GM18498 (cell line): ENCODE data around the gene AP2A2.

Experiments
- ATAC-seq: cut with Tn5 transposase; IDR thresholded peaks from one replicate; pipeline ENCODE4 v1.9.1; 2021; ENCODE audit warnings: mild to moderate bottlenecking, moderate library complexity; ENCODE audit not compliant: unreplicated experiment

AP2A2 gene

GRCh38 chr11:992577-992976 is 66.9 kb downstream of the AP2A2 start:
- no peak for ATAC-seq

DNA sequence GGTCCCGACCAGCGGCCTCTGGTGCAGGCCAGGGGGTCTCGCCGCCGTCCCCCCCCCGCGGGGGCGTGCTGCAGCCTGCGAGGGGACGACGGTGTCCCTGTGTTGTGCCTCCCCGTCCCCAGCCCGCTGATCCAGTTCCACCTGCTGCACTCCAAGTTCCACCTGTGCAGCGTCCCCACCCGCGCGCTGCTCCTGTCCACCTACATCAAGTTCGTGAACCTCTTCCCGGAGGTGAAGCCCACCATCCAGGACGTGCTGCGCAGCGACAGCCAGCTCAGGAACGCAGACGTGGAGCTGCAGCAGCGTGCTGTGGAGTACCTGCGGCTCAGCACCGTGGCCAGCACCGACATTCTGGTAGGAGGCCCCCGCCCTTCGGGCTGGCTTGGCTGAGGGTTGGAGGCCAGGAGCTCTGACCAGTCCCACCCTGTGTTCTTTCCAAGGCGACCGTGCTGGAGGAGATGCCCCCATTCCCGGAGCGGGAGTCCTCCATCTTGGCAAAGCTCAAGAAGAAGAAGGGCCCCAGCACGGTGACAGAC is 68.0 kb downstream of the AP2A2 start:
- no peak for ATAC-seq

DNA sequence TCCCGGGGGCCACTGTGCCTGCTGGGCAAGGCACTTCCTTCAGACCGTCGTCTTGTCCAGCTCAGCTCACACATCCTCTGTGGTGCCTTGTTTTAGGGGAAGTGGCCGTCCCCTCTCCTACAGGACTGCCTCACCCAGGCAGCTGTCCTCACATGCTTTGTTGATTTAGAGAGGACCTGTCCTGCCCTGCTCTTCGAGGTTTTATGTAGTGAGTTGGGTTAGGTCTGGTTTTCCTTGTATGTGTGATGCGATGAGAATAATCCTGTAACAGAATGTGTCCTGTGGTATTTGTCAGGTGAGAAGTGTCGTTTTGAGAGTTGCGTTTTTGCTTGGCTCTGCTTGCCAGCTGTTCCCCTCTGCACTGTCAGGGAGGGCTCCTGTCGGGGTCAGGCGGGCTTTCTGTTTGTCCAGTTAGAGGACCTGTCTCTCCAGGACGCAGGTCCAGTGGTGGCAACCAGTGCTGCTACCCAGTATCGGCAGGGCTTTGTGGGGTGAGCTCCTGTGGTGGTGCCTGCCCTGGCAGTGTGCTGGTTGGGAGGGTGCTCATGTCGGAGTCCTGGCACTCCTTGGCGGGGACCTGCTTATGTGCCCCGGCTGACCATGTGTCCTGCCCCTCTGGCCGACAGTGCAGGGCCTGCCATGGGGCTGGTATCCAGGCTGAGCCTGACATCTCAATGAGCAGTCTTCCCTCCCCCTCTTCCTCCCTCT is 69.5 kb downstream of the AP2A2 start:
- ATAC-seq, result no peak

GRCh38 chr11:995752-996420 is 70.2 kb downstream of the AP2A2 start:
- ATAC-seq, result peak; percentile 62

DNA sequence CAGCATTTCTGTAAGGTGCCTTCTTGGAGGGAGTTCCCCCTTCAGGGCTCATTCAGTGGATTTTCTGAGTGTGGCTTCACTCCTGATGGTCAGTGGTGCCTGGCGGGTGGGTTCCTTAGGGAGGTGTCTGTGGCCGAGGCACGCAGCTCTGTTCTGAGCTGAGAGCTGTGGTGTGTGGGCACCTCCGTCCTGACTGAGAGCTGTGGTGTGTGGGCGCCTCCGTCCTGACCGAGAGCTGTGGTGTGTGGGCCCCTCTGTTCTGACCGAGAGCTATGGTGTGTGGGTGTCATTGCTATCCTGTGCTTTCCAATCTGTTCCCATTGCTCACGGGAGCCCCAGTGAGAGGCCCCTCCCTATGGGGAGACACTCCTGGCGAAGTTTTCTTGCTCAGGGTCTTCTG is 71.0 kb downstream of the AP2A2 start:
- no peak for ATAC-seq

- ATAC-seq, result no peak
These were observed 72.2 kb downstream of the AP2A2 start for GRCh38 chr11:997907-998306.

GRCh38 chr11:999009-999408 is 73.3 kb downstream of the AP2A2 start:
- no peak for ATAC-seq

- no peak for ATAC-seq
These were observed 74.9 kb downstream of the AP2A2 start for GRCh38 chr11:1000357-1001278.

- no peak for ATAC-seq
These were observed 76.1 kb downstream of the AP2A2 start for GRCh38 chr11:1001617-1002405.

- ATAC-seq, result no peak
These were observed 76.8 kb downstream of the AP2A2 start for GRCh38 chr11:1002406-1002984.

GRCh38 chr11:1003159-1003558 is 77.5 kb downstream of the AP2A2 start:
- no peak for ATAC-seq

GRCh38 chr11:1005928-1006327 is 80.3 kb downstream of the AP2A2 start:
- ATAC-seq, result no peak

DNA sequence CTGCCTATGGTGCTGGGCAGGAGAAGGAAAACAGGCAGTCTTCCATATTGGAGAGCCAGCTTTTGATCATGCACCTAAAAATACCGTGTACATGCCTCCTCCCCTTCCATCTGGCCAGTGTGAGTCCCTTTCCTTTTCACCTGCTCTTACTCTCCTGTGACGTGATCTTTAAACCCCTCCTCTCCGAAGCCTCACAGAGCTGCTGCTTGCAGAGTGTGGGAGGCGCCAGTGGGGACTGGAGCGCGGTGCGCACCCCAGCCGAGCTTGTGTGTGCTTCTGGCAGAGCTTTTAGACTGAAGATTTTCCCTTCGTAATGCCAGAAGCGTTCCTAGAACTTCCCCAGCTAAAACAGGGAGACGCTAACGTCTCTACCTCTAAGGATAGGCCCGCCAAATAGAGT is 81.1 kb downstream of the AP2A2 start:
- ATAC-seq, result no peak

- no peak for ATAC-seq
These were observed 81.6 kb downstream of the AP2A2 start for GRCh38 chr11:1007279-1007678.

- ATAC-seq, result no peak
These were observed 82.5 kb downstream of the AP2A2 start for GRCh38 chr11:1008001-1008802.

- no peak for ATAC-seq
These were observed 83.1 kb downstream of the AP2A2 start for GRCh38 chr11:1008803-1009145.

DNA sequence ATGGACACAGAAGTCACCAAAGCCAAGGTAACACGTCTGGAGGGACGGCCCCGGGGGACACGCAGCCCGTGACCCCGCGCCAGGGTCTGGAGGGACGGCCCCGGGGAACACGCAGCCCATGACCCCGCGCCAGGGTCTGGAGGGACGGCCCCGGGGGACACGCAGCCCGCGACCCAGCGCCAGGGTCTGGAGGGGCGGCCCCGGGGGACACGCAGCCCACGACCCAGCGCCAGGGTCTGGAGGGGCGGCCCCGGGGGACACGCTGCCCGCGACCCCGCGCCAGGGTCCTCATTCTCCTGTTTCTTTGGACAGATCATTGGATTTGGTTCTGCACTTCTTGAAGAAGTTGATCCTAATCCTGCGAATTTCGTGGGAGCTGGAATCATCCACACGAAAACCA is 83.7 kb downstream of the AP2A2 start:
- no peak for ATAC-seq

DNA sequence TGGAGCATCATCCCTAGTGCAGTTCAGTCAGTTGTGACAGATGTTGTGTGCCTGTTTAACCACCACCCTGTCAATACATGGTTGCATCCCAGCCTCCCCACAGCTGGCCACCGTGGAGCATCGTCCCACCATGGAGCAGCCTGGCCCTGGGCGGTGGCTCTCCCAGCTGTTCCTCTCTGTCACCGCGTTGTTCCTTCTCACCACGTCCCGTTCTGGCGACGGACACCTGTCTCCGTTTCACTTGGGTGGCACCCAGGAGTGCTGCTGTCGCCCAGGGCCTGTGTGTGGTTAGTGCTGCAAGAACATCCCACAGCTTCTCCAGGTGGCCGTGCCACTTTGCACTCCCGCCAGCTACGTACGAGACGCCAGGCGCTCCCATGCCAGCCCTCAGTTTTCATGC is 84.3 kb downstream of the AP2A2 start:
- ATAC-seq, result no peak

GRCh38 chr11:1010551-1011319 is 85.1 kb downstream of the AP2A2 start:
- ATAC-seq, result no peak
